D721Med (cell line): ENCODE results near the gene ACTN4.

Source experiments
- DNase-seq: peaks from one replicate; pipeline ENCODE4 v3.0.0; 2011; ENCODE audit warnings: low spot score; ENCODE audit not compliant: insufficient read length
- FAIRE-seq: peaks from 2 replicates; lab custom pipeline; 2011; peaks lifted over from hg19 to GRCh38; lab: Jason Lieb, UNC
- TF ChIP-seq, protein P1 (sequence below): IDR thresholded peaks from 2 replicates; pipeline ENCODE4 v1.5.1; 2012; ENCODE audit warnings: mild to moderate bottlenecking, control low read depth; ENCODE audit not compliant: insufficient read depth; ENCODE audit errors: missing control alignments

The ACTN4 gene

DNA sequence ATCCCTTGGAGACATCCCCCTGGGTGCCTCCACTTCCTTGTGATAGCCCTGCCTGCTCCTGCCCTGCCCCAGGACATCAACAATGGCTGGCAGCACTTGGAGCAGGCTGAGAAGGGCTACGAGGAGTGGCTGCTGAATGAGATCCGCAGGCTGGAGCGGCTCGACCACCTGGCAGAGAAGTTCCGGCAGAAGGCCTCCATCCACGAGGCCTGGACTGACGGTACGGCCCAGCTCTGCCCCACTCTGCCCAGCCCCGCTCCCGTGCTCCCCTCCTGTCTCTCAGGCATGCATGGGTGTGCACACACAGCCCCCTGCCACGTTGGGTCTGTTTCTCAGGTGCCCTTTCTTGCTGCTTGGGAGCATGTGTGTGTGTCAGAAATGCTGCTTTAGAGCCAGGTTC is 70.4 kb downstream of the ACTN4 start:
- DNase-seq (no peak), FAIRE-seq (no peak)
- TF ChIP-seq, protein P1, sequence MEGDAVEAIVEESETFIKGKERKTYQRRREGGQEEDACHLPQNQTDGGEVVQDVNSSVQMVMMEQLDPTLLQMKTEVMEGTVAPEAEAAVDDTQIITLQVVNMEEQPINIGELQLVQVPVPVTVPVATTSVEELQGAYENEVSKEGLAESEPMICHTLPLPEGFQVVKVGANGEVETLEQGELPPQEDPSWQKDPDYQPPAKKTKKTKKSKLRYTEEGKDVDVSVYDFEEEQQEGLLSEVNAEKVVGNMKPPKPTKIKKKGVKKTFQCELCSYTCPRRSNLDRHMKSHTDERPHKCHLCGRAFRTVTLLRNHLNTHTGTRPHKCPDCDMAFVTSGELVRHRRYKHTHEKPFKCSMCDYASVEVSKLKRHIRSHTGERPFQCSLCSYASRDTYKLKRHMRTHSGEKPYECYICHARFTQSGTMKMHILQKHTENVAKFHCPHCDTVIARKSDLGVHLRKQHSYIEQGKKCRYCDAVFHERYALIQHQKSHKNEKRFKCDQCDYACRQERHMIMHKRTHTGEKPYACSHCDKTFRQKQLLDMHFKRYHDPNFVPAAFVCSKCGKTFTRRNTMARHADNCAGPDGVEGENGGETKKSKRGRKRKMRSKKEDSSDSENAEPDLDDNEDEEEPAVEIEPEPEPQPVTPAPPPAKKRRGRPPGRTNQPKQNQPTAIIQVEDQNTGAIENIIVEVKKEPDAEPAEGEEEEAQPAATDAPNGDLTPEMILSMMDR: no peak

DNA sequence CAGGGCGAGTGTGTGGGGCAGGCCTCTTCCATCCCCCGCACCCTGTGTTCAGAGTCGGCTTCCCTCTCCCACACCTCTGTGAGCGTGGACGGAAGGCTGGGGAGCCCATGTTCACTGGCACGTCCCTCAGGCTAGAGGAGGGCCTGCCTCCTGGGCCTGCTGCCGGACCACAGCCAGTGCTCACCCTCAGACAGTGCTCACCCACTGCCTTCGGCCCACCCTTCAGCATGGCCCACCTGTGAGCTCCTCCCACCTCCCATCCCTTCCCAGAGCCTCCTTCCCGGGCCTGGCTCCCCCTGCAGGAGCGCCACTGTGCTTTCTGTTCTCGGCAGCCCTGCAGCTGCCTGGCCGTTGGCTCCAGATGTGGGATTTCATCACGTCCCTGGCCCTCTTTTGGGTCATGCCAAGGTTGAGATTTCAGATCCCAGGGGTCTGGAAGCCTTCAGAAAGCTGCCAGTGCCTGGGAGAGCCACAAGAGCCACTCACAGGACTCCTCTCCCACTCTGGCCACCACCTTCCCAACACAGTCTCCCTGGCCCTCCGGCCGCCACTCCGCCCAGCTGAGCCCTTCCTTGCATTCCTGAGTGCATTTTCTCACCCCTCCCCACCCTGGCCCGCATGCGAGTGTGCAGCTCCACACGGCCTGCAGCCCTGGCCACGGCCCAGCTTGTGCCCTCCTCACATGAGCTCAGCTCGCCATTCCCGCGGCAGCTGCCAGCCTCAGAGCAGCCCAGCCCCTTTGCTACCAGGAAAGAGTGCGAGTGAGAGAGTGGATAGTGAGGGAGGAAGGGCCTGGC is 71.5 kb downstream of the ACTN4 start:
- FAIRE-seq (no peak), DNase-seq (no peak)
- TF ChIP-seq, protein P1: no peak

DNA sequence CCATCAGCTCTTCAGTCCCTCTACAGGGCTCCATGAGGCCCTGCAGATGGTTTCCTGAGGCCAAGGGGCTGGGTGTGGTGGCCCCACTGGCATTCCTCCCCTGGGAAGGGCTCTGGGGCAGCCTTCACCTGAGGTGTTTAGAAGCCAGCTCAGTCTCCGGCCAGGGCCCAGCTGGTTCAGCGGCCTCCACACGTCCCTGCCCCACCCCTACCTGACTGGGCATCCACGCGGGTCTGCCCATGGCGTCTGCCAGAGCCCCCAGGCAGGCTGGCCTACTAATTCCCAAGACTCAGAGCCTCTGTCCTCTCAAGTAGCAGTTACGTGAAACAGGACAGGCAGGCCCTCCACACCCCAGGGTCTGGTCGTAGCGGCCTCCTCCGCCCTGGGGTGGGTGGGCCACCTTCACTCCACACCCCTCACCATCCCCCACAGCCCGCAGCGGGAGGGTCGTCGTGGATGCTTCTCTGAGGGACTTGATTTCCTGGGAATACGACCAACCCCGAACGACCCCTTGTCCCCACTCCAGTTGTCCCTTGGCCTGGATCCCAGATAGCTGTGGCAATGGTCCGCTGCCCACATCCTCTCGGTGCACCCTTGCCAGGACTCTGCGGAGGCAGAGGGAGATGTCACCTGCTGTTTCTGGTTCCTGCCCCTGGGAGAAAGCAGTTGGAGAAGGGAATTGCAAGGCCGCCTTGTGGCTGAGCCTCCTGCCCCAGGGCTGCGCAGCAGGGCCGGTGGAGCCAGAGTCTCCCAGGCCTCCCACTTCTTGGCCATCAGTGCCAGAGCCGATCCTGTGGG is 72.5 kb downstream of the ACTN4 start:
- TF ChIP-seq, protein P1: no peak
- DNase-seq: no peak

DNA sequence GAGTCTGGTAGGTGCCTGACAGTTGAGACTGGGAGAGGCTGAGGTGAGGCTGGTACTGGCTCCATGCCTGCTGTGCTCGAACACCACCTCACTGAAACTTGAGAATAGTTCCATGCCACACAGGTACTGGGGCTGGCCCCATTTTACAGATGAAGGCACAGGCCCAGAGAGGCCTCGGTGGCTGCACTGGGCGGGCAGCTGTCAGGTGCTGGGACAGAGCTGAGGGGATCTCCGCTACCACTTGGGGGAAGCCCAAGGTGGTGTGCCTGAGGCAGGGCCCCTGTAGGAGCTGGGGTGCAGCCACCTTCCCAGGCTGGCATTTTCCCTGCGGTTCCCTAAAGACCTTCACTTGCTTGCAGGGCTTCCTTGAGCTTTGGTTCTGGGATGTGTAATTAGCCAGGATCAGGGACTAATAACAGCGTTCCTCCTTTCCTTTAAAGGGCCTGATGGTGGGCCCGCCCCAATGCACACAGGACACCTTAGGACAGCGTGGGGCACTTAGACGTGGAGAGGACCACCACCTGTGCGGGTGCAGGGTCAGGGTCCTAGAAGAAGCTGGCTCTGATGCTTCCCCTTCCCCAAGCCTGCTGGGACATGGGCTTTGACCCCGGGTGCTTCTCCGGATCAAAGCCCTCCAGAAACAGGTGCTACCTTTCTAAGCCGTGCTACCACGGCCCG is 73.2 kb downstream of the ACTN4 start:
- FAIRE-seq: no peak
- DNase-seq: no peak
- TF ChIP-seq, protein P1: no peak

More for the DNA sequence above, 72.5 kb downstream of the ACTN4 start:
- FAIRE-seq: no peak

DNA sequence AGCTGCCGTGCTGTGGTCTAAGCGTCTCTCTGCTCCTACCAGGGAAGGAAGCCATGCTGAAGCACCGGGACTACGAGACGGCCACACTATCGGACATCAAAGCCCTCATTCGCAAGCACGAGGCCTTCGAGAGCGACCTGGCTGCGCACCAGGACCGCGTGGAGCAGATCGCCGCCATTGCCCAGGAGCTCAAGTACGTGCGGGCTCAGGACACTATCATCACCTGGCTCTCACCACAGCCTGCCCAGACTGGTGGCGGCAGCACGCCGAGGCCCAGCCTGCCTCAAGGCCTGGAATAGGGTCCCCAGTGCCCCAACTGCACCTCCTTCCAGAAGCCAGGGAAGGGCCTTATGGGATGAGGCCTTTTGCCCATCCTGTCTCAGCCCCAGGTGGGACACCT is 74.0 kb downstream of the ACTN4 start:
- TF ChIP-seq, protein P1: no peak
- FAIRE-seq (no peak), DNase-seq (no peak)

DNA sequence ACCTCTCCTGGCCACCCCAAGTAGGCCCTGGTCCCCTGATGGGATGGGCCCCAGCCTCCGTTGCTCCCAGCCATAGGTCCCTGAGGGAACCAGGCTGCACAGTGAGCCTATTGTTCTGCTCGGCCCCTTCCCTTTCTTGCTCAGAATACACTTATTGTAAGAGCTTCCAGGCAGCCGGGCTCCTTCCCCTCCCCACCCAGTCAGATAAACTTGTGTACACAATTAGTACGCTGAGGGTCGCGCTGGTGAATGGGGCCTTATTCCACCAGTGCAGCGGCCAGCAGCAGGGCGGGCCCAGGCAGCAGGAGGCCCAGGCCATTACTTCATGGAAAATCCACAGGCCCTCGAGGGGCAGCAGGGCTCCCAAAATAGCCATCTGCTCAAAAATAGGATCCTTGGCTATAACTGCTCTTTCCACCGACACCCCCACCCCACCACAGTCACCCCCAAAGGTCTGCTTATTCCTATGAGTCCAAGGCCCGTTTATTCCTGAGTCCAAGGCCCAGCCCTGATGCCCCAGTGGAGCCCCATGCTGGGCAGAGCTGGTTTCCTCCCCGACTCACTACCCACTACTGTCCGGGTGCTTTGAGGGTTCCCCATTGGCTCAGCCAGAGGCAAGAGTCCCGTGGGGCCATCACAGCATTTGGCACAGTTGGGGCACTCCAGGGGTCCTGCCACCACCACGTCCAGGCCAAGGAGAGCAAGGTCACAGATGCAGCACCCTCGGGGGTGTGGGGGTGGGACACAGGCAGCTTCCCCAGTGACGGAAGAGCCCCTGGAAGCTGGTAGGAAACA is 74.7 kb downstream of the ACTN4 start:
- FAIRE-seq (no peak), DNase-seq (no peak)

More for the DNA sequence above, 74.7 kb downstream of the ACTN4 start:
- TF ChIP-seq, protein P1: no peak
